Activated naive CD8-positive, alpha-beta T cell treated with anti-CD3 and anti-CD28 coated beads for 36 hours (primary cell): Measurements from ENCODE around the gene MAPK8IP2. TPM values are rescaled to one million over a fixed set of nuclear protein-coding genes. Genes with fewer than 3 reads are reported as not detected.
A peak's percentile ranks its signal among the peaks of the same experiment; 100 is the strongest.

Experiments
- DNase-seq: peaks from one replicate; pipeline ENCODE4 v3.0.0; 2021
- H3K27ac Mint-ChIP-seq: one replicate; pipeline ENCODE4 v1.8.0; 2022; ENCODE audit warnings: mild to moderate bottlenecking, moderate library complexity, mixed read lengths
- H3K27me3 Mint-ChIP-seq: one replicate; pipeline ENCODE4 v1.8.0; 2022; ENCODE audit warnings: mild to moderate bottlenecking, mixed read lengths
- H3K36me3 Mint-ChIP-seq: one replicate; pipeline ENCODE4 v1.8.0; 2021; ENCODE audit warnings: mild to moderate bottlenecking, mixed read lengths
- H3K4me1 Mint-ChIP-seq: one replicate; pipeline ENCODE4 v1.8.0; 2021; ENCODE audit warnings: mixed read lengths
- H3K4me3 Mint-ChIP-seq: one replicate; pipeline ENCODE4 v1.8.0; 2022; ENCODE audit warnings: mild to moderate bottlenecking, moderate library complexity, mixed read lengths
- H3K9me3 Mint-ChIP-seq: one replicate; pipeline ENCODE4 v1.8.0; 2022; ENCODE audit warnings: mixed read lengths
- total RNA-seq, 2 experiments: library from RNA; stranded (reverse); gene quantifications; one replicate each; pipeline ENCODE4 v1.2.3, GENCODE V29; 2021

MAPK8IP2 gene
- total RNA-seq, 2 experiments from 2014 or later, result 0.16 to 0.21 TPM

DNA sequence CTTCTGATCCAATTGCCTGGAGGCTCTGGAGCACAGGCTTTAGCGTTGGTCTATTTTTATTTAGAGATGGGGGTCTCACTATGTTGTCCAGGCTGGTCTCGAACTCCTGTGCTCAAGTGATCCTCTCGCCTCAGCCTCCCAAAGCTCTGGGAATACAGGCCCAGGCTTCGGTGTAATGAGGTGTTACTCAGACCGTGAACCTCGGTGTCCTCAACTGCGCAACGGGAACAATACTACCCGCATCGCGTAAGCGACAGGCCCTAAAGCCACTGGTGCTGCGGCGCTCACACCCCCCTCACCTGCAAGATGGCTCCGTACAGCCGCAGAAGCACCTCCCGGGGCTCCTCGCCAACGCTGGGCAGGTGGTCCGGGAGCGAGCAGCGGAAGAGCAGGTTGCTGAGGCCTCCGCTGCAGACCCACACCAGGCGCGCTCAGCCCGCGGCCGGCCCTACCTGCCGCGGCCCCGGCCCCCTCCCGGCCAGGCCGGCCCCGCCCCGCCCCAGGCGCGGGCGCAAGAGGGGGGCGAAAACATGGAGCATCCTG lies 18.6 kb upstream of the MAPK8IP2 start:
- peak overlapping the region; percentile 92 for H3K27ac Mint-ChIP-seq
- H3K27me3 Mint-ChIP-seq, result no peaks in the 10 kb centered on the region
- DNase-seq, result peak; percentile 54
- peaks cover 13% of the 10 kb centered on the region for H3K36me3 Mint-ChIP-seq
- peaks cover 29% of the 10 kb centered on the region for H3K4me1 Mint-ChIP-seq
- peak overlapping the region; percentile 91 for H3K4me3 Mint-ChIP-seq
- H3K9me3 Mint-ChIP-seq, result no peaks in the 10 kb centered on the region

DNA sequence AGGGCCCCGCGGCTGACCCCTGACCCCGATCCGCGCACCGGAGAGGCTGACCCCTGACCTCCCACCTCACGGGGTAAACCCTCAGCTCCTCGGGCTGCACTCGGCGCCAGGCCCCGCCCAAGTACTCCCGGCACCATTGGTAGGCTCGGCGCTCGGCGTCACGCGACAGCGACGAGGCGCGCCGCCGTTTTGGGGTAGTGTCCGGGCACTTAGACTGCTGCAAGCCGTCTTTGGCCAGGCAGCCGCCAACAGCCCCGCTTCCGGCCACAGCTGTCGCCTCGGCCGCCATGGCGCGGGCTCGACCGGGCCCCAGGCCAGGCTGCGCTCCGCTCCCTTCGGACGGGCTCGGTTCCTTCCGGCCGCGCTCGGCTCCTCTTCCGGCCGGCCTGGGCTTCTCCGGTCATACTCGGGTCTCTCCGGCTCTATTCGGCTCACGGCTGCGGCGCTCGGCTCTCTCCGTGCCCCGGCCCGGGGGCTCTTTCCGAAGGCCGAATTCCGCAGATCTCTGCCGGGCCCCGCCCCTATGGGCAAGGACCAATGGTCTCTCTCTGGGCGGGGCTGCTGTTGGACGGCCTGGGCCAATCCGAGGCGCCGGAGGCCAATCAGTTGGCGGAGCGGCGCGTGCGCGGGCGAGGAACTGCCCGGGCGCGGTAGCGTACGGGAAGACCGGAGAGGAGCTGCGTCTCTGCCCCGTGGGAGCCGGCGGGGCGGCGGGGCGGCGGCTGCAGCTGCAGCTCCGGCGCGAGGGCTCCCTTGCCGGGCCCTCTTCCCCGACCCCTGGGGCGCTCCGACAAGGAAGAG lies 17.9 kb upstream of the MAPK8IP2 start, which contains the start of gene CHKB:
CHKB (minus strand) TSS at position 357 of the 801 bp plus-strand sequence; CDS start at position 289, 68 bp downstream.
- H3K9me3 Mint-ChIP-seq, result no peaks in the 10 kb centered on the region
- peak within 1 kb of the TSS; percentile 92 for H3K27ac Mint-ChIP-seq
- DNase-seq, result peak; percentile 100
- H3K36me3 Mint-ChIP-seq, result peaks cover 12% of the 10 kb centered on the region
- peaks cover 24% of the 10 kb centered on the region for H3K4me1 Mint-ChIP-seq
- no peaks in the 10 kb centered on the region for H3K27me3 Mint-ChIP-seq
- peak within 1 kb of the TSS; percentile 91 for H3K4me3 Mint-ChIP-seq

DNA sequence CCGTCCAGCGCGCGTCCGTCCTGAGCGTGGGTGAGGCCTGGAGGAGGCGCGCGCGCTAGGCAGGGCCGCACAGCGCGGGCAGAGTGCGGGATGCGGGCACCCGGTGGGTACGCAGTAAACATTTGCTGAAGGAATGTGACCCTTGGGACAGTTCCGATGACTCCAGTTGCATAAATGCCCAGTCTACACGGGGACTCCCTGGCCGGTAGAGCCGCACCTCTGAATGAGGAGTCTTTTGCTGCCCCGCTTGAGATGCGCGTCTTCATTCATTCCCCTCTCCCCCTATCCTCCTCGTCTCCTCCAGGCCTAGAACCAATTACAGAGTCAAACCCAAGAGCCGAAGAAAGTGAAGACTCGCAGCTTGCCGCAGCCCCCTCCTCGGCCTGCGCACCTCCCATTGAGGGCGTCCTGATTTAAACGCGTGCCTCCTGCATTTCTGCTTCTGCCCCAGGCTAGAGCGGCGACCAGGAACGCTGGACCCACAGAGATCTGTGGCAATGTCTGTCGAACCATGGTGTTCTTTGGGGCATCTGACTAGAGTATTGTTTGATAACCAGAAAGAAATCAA lies 17.2 kb upstream of the MAPK8IP2 start:
- H3K4me3 Mint-ChIP-seq, result peak overlapping the region; percentile 91
- peaks cover 12% of the 10 kb centered on the region for H3K36me3 Mint-ChIP-seq
- no peak for DNase-seq
- peak overlapping the region; percentile 84 for H3K27ac Mint-ChIP-seq
- H3K9me3 Mint-ChIP-seq, result no peaks in the 10 kb centered on the region
- H3K27me3 Mint-ChIP-seq, result no peaks in the 10 kb centered on the region
- H3K4me1 Mint-ChIP-seq, result peaks cover 23% of the 10 kb centered on the region

DNA sequence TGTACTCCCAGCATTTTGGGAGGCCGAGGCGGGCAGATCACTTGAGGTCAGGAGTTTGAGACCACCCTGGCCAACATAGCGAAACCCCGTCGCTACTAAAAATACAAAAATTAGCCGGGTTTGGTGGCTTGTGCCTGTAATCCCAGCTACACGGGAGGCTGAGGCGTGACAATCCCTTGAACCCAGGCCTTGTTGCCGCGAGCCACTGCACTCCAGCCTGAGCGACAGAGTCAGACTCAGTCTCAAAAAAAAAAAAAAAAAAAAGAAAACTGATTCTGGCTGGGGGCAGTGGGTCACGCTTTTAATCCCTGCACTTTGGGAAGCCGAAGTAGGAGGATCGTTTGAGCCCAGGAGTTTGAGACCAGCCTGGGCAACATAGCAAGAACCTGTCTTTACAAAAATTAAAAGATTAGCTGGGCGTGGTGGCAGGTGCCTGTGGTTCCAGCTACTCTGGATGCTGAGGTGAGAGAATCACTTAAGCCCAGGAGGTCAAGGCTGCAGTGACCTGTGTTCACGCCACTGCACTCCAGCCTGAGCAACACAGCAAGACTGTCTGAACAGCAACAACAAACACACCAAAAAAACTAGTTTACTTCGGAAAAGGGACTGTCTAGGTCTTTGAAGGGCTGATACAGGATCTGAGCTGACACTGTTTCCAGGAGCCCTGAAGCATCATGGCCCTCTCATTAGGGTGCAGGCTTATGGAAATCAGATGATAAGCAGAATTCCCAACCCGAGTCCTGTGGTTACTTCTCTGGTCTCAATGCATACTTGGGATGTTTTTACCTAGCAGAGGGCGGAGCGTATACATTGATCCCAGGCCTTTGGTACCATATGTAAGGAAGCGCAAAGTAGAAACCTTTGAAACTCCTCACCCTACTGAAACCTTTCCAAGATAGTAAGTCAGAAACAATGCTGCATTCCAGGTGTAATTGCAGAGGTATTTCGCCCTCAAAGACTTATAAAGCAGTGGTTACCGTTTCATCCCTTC lies 16.2 kb upstream of the MAPK8IP2 start:
- Mint-ChIP-seq H3K4me1 (peaks cover 19% of the 10 kb centered on the region), H3K4me3 (peak overlapping the region; percentile 91), H3K9me3 (no peaks in the 10 kb centered on the region), H3K27ac (peak overlapping the region; percentile 84), H3K27me3 (no peaks in the 10 kb centered on the region), H3K36me3 (peaks cover 11% of the 10 kb centered on the region)
- DNase-seq, result no peak

DNA sequence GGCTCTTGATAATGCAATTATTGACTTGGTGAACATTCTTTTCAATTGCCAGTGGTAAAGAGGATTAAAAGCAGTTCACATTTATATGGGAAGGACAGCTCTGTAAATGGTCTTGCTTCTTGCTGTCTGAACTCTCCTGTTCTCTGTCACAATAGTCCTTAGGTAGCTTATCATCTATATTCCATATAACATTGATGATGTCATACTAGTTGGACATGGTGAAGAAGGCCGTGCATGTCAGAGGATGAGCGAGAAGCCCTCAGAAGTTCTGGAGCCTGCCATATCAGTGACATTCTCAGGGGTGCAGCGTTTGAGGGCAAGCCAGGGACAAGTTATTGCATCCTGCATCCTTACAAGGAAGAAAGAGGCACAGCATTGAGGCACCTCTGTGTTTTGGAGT lies 15.4 kb upstream of the MAPK8IP2 start:
- Mint-ChIP-seq H3K4me3 (no peak overlapping the region), H3K4me1 (peaks cover 19% of the 10 kb centered on the region)

DNA sequence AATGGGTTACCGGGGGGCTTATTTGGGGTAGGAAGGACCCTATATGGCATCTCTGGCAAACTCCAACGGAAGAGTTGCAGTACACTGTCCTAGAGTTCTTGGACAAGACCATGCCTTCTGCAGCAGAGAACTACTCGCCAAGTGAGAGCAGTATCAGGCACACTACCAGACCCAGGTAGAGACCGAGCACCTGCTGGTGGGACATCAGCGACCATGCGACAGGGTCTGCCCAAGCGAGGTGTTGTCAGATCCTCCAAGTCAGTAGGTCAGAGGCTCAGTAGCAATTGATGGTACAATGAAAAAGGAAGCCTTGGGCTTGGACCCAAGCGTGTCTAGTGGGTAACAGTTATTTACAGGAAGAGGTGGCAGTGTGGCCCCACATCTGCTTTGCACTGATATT lies 14.8 kb upstream of the MAPK8IP2 start:
- H3K27ac Mint-ChIP-seq, result no peak overlapping the region
- peaks cover 2% of the 10 kb centered on the region for H3K36me3 Mint-ChIP-seq
- H3K4me3 Mint-ChIP-seq, result no peak overlapping the region
- H3K27me3 Mint-ChIP-seq, result no peaks in the 10 kb centered on the region
- DNase-seq, result no peak
- peaks cover 19% of the 10 kb centered on the region for H3K4me1 Mint-ChIP-seq
- no peaks in the 10 kb centered on the region for H3K9me3 Mint-ChIP-seq

More for the DNA sequence above, 15.4 kb upstream of the MAPK8IP2 start:
- Mint-ChIP-seq H3K36me3 (peaks cover 6% of the 10 kb centered on the region), H3K27me3 (no peaks in the 10 kb centered on the region), H3K9me3 (no peaks in the 10 kb centered on the region), H3K27ac (no peak overlapping the region)
- DNase-seq, result no peak

DNA sequence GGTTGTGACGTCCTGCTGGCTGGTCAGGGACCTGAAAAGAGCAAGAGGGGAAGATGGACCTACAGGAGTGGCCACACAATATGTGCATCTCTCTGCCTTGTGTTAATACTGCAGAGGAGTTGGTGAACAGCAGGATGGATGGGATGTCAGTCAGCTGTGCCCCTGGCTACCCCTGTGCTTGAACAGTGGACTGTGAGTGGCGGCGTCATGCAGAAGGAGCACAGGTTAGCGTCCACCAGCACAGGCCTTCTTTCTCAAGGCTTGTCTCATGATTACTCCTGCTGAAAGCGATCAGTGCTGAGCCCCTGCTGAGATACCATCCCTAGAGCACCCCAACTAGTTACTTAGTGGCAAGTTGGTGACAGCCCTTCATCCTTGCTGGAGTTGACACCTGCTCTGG lies 14.2 kb upstream of the MAPK8IP2 start:
- Mint-ChIP-seq H3K27ac (no peak overlapping the region), H3K36me3 (no peaks in the 10 kb centered on the region), H3K4me1 (peaks cover 16% of the 10 kb centered on the region), H3K9me3 (no peaks in the 10 kb centered on the region), H3K27me3 (no peaks in the 10 kb centered on the region), H3K4me3 (no peak overlapping the region)
- DNase-seq, result no peak

DNA sequence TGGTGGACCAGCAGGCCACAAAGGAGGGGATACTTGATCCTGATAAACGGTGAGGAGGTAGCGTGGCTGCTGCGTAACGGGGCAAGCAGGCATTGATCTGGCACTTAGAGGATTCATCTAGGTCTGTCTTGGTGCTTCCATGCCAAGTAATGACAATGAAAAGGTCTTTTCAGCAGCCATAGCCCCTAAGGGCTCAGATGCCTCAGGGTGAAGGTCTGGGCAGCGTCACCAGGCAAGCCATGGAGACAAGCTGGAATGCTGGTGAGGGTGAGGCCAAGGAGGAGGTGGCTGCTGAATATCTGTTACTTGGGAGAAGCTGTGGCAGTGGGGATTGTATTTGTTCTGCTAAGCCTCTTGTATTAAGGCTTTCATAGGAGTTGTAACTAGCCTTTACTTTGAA lies 13.2 kb upstream of the MAPK8IP2 start:
- no peaks in the 10 kb centered on the region for H3K36me3 Mint-ChIP-seq

DNA sequence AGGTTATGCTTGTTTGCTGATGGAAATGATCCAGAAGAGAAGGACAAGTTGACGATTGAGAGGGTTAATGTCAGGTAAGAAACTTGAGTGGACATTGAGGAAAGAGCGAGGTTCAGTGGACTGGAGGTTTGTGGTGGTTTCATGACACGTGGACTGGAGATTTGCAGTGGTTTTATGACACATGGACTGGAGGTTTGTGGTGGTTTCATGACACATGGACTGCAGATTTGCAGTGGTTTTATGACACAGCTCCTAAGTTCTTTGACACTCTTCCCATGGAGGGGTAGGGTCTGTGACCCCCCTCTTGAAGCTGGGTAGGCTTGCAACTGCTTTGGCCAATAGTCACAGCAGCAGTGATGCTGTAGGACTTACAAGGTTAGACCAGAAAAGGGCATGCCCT lies 5.4 kb upstream of the MAPK8IP2 start:
- Mint-ChIP-seq H3K36me3 (no peaks in the 10 kb centered on the region), H3K4me3 (no peak overlapping the region), H3K9me3 (no peaks in the 10 kb centered on the region), H3K27me3 (peaks cover 13% of the 10 kb centered on the region), H3K27ac (no peak overlapping the region), H3K4me1 (peaks cover 4% of the 10 kb centered on the region)
- no peak for DNase-seq

More for the DNA sequence above, 13.2 kb upstream of the MAPK8IP2 start:
- Mint-ChIP-seq H3K9me3 (no peaks in the 10 kb centered on the region), H3K27me3 (no peaks in the 10 kb centered on the region), H3K4me3 (no peak overlapping the region), H3K27ac (no peak overlapping the region), H3K4me1 (peaks cover 11% of the 10 kb centered on the region)
- no peak for DNase-seq

DNA sequence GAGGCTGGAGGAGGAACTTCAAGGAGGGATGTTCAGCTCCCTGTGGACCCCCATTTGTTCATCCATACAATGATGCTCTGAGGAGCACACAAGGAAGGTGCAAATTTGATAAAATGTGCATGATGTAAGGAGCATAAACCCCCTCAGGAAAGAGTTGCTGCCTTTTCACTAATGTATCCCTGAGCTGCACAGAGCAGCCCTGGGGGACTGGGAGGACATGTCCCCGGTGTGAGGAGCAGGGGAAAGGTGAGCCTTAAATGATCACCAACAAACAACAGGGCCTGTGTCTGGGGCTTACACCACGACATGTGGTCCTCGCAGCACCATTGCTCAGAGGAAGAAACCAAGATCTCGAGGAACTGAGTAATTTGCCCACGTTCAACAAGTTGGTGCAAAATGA lies 3.5 kb upstream of the MAPK8IP2 start:
- H3K36me3 Mint-ChIP-seq, result no peaks in the 10 kb centered on the region
- no peaks in the 10 kb centered on the region for H3K9me3 Mint-ChIP-seq
- no peak for DNase-seq
- peaks cover 7% of the 10 kb centered on the region for H3K4me1 Mint-ChIP-seq
- H3K4me3 Mint-ChIP-seq, result no peak overlapping the region
- H3K27me3 Mint-ChIP-seq, result peaks cover 23% of the 10 kb centered on the region
- H3K27ac Mint-ChIP-seq, result no peak overlapping the region

DNA sequence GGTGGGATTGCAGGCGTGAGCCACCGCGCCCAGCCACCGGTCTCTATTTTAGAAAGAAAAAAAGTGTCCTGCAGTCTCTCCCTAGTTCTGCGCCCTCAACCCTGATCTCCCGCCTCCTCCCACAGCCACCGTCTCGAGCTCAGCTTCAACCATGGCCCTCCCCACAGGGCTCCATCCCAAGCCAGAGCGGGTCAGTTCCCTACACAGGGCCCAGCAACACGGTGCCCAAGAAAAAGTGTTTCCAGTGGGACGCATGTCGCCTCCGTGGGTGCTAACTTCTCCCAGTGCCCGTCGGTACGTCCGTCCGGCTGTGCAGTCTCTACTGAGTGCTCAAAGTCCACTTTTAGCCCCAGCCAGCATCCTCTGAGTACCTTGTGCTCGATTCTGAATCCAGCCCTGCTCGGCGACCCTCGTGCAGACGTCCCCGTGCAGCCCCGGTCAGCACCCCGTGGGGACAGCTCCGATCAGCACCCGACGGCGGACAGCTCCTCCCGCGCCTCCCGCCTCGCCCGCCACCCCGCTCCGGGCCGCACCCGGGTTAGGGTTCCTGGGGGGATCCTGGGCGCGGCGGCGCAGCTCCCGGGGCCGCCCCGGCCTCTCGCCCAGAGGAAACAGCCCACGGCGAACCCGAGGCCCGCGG lies 657 bp upstream of the MAPK8IP2 start:
- peak; percentile 73 for DNase-seq
- Mint-ChIP-seq H3K9me3 (no peaks in the 10 kb centered on the region), H3K4me1 (peaks cover 7% of the 10 kb centered on the region), H3K4me3 (peak overlapping the region; percentile 29), H3K27ac (no peak overlapping the region), H3K27me3 (peaks cover 40% of the 10 kb centered on the region), H3K36me3 (no peaks in the 10 kb centered on the region)

DNA sequence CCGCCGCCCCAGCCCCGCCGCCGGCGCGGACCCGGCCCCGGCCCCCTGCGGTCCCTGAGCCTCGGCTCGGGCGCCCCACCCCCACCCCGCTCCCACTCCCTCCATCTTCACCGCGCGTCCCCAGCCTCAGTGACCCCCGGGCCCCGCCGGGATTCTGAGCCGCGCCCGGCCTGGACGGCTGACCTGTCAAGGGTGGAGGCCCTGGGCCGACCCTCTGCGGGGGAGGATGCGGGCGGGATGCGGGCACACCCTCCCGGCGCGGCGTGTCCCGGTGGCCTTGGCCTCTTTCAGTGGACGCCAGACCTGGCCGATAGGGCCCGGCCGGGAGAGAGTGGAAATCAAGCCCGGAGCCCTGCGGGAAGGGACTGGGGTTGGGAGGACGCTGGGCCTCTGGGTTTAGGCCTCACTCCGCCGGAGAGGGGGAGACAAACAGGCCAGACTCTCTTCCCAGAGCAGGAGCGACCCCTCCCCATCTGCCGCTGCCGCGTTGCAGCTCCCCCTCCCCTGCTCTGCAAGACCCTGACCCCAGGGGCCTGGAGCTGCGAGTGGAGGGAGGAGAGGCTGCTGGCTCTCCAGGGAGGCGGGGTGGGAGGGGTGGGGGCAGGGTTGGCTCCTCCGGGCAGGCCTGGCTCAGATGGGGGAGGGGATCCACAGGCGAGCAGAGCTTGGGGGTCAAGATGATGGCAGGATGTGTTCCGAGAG lies 525 bp downstream of the MAPK8IP2 start:
- DNase-seq, result no peak
- no peaks in the 10 kb centered on the region for H3K36me3 Mint-ChIP-seq
- H3K4me3 Mint-ChIP-seq, result peak overlapping the region; percentile 14
- no peaks in the 10 kb centered on the region for H3K9me3 Mint-ChIP-seq
- H3K4me1 Mint-ChIP-seq, result peaks cover 7% of the 10 kb centered on the region
- peaks cover 51% of the 10 kb centered on the region for H3K27me3 Mint-ChIP-seq
- no peak overlapping the region for H3K27ac Mint-ChIP-seq

DNA sequence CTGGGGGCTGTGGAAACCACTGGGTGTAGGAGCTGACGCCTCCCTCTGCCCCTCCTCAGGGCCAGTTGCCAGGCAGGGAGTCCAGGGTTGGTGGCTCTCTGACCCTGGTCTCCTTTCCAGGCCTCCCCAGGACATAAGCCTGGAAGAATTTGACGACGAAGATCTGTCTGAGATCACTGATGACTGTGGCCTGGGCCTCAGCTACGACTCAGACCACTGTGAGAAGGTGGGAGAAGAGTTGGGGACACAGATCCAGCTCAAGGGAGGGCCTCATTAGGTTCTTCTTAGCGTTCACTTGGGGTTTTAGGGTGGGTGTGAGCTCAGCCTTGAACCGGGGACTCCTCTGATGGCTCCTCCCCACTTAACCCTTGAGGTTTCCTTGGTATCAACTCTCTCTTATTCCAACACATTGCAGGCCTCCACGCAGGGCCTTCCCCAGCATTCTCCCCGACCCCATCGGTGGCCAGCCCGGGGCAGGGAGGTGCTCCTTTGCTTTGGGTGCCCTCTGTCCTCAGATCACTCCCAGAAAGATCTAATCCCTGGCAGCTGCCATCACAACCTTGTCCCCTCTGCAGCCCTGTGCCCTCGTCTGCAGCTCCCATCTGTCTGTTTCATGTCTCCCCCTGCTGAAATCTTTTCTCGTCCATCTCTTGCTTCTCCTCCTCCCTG lies 1.2 kb downstream of the MAPK8IP2 start:
- H3K4me3 Mint-ChIP-seq, result peak overlapping the region; percentile 14
- H3K27me3 Mint-ChIP-seq, result peaks cover 56% of the 10 kb centered on the region
- DNase-seq, result no peak

More for the DNA sequence above, 1.2 kb downstream of the MAPK8IP2 start:
- H3K9me3 Mint-ChIP-seq, result no peaks in the 10 kb centered on the region
- H3K36me3 Mint-ChIP-seq, result no peaks in the 10 kb centered on the region
- H3K27ac Mint-ChIP-seq, result no peak overlapping the region
- peaks cover 7% of the 10 kb centered on the region for H3K4me1 Mint-ChIP-seq
